OCI-LY1 (cell line): ENCODE data around the gene SLC13A2.

ENCODE experiments used
- H2AFZ ChIP-seq: fragments of 200-600 bp; sonication (generic), shearing (Covaris generic); 2 replicates; pipeline ENCODE4 v1.6.0; 2014; ENCODE audit warnings: antibody characterized with exemption, mild to moderate bottlenecking, low read length
- H3F3A ChIP-seq: fragments of 200-600 bp; sonication (generic), shearing (Covaris generic); 2 replicates; pipeline ENCODE4 v1.6.0; 2014; ENCODE audit warnings: mild to moderate bottlenecking, antibody characterized with exemption, low read length, moderate library complexity; ENCODE audit not compliant: insufficient read depth
- H3K27ac ChIP-seq: fragments of 200-600 bp; sonication (generic); 2 replicates; pipeline ENCODE4 v1.5.1; 2014; ENCODE audit warnings: low read length, mixed run types, mild to moderate bottlenecking, low read depth; ENCODE audit not compliant: poor library complexity, severe bottlenecking
- H3K27me3 ChIP-seq: fragments of 200-600 bp; sonication (generic); 2 replicates; pipeline ENCODE4 v1.6.0; 2014; ENCODE audit warnings: antibody characterized with exemption, mild to moderate bottlenecking, low read length, moderate library complexity; ENCODE audit not compliant: insufficient read depth
- H3K36me3 ChIP-seq: fragments of 200-600 bp; sonication (generic); 2 replicates; pipeline ENCODE4 v1.6.1; 2014; ENCODE audit warnings: mild to moderate bottlenecking, antibody characterized with exemption, low read length, moderate library complexity, mixed read lengths; ENCODE audit not compliant: insufficient read depth
- H3K4me1 ChIP-seq: fragments of 200-600 bp; sonication (generic); 2 replicates; pipeline ENCODE4 v1.5.1; 2014; ENCODE audit warnings: mild to moderate bottlenecking, low read length, moderate library complexity; ENCODE audit not compliant: insufficient read depth, severe bottlenecking
- H3K4me2 ChIP-seq: fragments of 200-600 bp; sonication (generic), shearing (Covaris generic); 2 replicates; pipeline ENCODE4 v1.6.1; 2014; ENCODE audit warnings: low read length
- H3K4me3 ChIP-seq: fragments of 200-600 bp; sonication (generic); 2 replicates; pipeline ENCODE4 v1.5.1; 2014; ENCODE audit warnings: low read length, low read depth, mild to moderate bottlenecking, mixed read lengths; ENCODE audit not compliant: poor library complexity, severe bottlenecking
- H3K79me2 ChIP-seq: fragments of 200-600 bp; shearing (Covaris generic); 2 replicates; pipeline ENCODE4 v1.6.1; 2016; ENCODE audit warnings: mixed run types, low read length, mixed read lengths; ENCODE audit not compliant: insufficient read depth
- H3K9ac ChIP-seq: fragments of 200-600 bp; sonication (generic), shearing (Covaris generic); 2 replicates; pipeline ENCODE4 v1.6.1; 2014; ENCODE audit warnings: mild to moderate bottlenecking, low read length, mixed read lengths
- H3K9me2 ChIP-seq: fragments of 200-600 bp; sonication (generic), shearing (Covaris generic); 2 replicates; pipeline ENCODE4 v1.6.1; 2014; ENCODE audit warnings: low read depth, mild to moderate bottlenecking, low read length, mixed read lengths
- H3K9me3 ChIP-seq: fragments of 200-600 bp; shearing (Covaris generic); 2 replicates; pipeline ENCODE4 v1.6.1; 2014; ENCODE audit warnings: low read length, mixed read lengths
- H4K20me1 ChIP-seq: fragments of 200-600 bp; sonication (generic), shearing (Covaris generic); 2 replicates; pipeline ENCODE4 v1.6.0; 2016; ENCODE audit warnings: mild to moderate bottlenecking, low read length; ENCODE audit not compliant: insufficient read depth
- EZH2 ChIP-seq: fragments of 200-600 bp; sonication (generic), shearing (Covaris generic); IDR thresholded peaks from 2 replicates; pipeline ENCODE4 v1.8.0; 2017; ENCODE audit warnings: borderline replicate concordance, mixed run types, mild to moderate bottlenecking, antibody characterized with exemption, low read length, moderate library complexity, mixed read lengths
- TF ChIP-seq, protein P1 (sequence below): fragments of 200-600 bp; sonication (generic), shearing (Covaris generic); IDR thresholded peaks from 2 replicates; pipeline ENCODE4 v1.5.1; 2017; ENCODE audit warnings: mild to moderate bottlenecking, antibody characterized with exemption, low read length, moderate library complexity, mixed read lengths

Gene SLC13A2

GRCh38 chr17:28540231-28540630, 66.8 kb downstream of the SLC13A2 start:
- H3K79me2 ChIP-seq, result no peaks in the 10 kb centered on the region
- H3K36me3 ChIP-seq, result no peaks in the 10 kb centered on the region
- no peak overlapping the region for H3K27ac ChIP-seq
- TF ChIP-seq, protein P1, sequence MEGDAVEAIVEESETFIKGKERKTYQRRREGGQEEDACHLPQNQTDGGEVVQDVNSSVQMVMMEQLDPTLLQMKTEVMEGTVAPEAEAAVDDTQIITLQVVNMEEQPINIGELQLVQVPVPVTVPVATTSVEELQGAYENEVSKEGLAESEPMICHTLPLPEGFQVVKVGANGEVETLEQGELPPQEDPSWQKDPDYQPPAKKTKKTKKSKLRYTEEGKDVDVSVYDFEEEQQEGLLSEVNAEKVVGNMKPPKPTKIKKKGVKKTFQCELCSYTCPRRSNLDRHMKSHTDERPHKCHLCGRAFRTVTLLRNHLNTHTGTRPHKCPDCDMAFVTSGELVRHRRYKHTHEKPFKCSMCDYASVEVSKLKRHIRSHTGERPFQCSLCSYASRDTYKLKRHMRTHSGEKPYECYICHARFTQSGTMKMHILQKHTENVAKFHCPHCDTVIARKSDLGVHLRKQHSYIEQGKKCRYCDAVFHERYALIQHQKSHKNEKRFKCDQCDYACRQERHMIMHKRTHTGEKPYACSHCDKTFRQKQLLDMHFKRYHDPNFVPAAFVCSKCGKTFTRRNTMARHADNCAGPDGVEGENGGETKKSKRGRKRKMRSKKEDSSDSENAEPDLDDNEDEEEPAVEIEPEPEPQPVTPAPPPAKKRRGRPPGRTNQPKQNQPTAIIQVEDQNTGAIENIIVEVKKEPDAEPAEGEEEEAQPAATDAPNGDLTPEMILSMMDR, result no peak
- TF ChIP-seq EZH2, result no peak
- H3F3A ChIP-seq, result no peaks in the 10 kb centered on the region
- H3K9ac ChIP-seq, result no peak overlapping the region
- no peak overlapping the region for H3K4me2 ChIP-seq
- no peaks in the 10 kb centered on the region for H3K9me3 ChIP-seq
- H3K4me3 ChIP-seq, result no peak overlapping the region
- no peaks in the 10 kb centered on the region for H4K20me1 ChIP-seq
- no peaks in the 10 kb centered on the region for H3K9me2 ChIP-seq
- H3K4me1 ChIP-seq, result no peaks in the 10 kb centered on the region
- no peak overlapping the region for H2AFZ ChIP-seq
- H3K27me3 ChIP-seq, result no peaks in the 10 kb centered on the region; the same call in 1 of the 2 replicates

DNA sequence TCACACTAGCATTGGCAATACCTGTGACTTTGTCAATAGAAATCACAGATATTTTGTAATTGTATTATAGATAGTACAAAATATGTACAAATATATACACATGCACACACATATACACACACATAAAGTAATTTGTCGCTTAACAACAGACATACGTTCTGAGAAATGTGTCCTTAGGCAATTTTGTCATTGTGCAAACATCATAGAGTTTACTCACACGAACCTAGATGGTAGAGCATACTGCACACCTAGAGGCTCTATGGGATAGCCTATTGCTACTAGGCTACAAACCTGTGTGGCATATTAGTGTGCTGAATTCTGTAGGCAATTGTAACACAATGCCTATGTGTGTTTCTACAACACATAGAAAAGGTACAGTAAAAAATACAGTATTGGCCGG, 68.0 kb downstream of the SLC13A2 start:
- Histone ChIP-seq H2AFZ (no peak overlapping the region), H3K27ac (no peak overlapping the region), H3K27me3 (no peaks in the 10 kb centered on the region; the same call in 1 of the 2 replicates), H3K4me2 (no peak overlapping the region), H3K36me3 (no peaks in the 10 kb centered on the region), H3K9ac (no peak overlapping the region), H3K4me1 (no peaks in the 10 kb centered on the region), H3F3A (no peaks in the 10 kb centered on the region), H3K9me2 (no peaks in the 10 kb centered on the region), H3K9me3 (no peaks in the 10 kb centered on the region), H3K79me2 (no peaks in the 10 kb centered on the region), H4K20me1 (no peaks in the 10 kb centered on the region), H3K4me3 (no peak overlapping the region)
- TF ChIP-seq, protein P1, result no peak
- TF ChIP-seq EZH2, result no peak

DNA sequence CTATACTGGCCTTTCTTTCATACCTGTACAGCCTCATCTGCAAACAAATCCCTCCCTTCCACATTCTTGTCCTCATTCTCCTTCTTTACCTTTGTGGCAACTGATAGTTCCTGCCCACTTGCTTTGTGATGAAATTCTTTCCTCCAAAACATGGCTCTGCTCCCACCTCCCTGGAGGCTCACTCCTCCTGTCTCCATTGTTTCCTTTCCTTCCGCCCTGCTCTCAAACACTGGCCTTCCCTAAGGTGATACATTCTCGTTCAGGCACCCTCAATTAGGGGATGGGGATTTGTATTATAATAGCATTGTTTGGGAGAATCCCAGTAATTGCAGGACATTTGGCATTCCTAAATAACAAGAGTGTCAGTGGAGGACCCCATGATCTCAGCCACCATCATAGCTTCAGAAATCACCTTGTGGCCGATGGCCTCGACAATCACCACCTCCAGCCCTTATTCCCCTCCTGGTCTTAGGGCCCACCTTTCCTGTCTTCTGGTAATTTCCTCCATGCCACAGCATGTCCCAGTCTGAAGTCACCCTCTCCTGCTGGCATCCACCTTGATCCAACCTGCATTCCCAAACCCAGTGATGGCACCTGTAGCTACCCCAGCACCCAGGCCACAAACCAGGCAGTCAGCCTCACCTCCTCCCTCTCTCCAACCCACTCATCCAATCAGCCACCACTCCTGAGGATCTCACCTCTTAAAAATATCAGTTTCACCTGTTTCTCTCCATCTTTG, 71.1 kb downstream of the SLC13A2 start:
- H3K4me3 ChIP-seq, result no peak overlapping the region
- no peaks in the 10 kb centered on the region for H3F3A ChIP-seq
- no peak overlapping the region for H3K4me2 ChIP-seq
- no peak overlapping the region for H3K9ac ChIP-seq
- no peaks in the 10 kb centered on the region for H3K36me3 ChIP-seq
- H3K4me1 ChIP-seq, result peaks cover 15% of the 10 kb centered on the region
- no peaks in the 10 kb centered on the region for H3K79me2 ChIP-seq
- TF ChIP-seq EZH2, result no peak
- no peaks in the 10 kb centered on the region for H3K9me2 ChIP-seq
- H4K20me1 ChIP-seq, result no peaks in the 10 kb centered on the region
- no peak overlapping the region for H2AFZ ChIP-seq
- H3K27me3 ChIP-seq, result no peaks in the 10 kb centered on the region
- no peaks in the 10 kb centered on the region for H3K9me3 ChIP-seq
- H3K27ac ChIP-seq, result no peak overlapping the region

- peaks cover 15% of the 10 kb centered on the region for H3K4me1 ChIP-seq
- no peaks in the 10 kb centered on the region for H3K36me3 ChIP-seq
- H2AFZ ChIP-seq, result no peak overlapping the region
- H3K4me3 ChIP-seq, result no peak overlapping the region
- H3K4me2 ChIP-seq, result no peak overlapping the region
- no peaks in the 10 kb centered on the region for H3K9me2 ChIP-seq
- H3K9me3 ChIP-seq, result no peaks in the 10 kb centered on the region
- no peaks in the 10 kb centered on the region for H3K79me2 ChIP-seq
- no peaks in the 10 kb centered on the region for H3K27me3 ChIP-seq
- H4K20me1 ChIP-seq, result no peaks in the 10 kb centered on the region
- H3K27ac ChIP-seq, result no peak overlapping the region
- H3K9ac ChIP-seq, result no peak overlapping the region
- no peaks in the 10 kb centered on the region for H3F3A ChIP-seq
- TF ChIP-seq, protein P1, result no peak
- no peak for TF ChIP-seq EZH2
These were observed 71.7 kb downstream of the SLC13A2 start for GRCh38 chr17:28545141-28545503.
